ENCODE results near the gene ZFAND6. TPM values are rescaled to one million over a fixed set of nuclear protein-coding genes. Genes with fewer than 3 reads are reported as not detected.

Gene ZFAND6
- total RNA-seq, 1 donor: 109 TPM

DNA sequence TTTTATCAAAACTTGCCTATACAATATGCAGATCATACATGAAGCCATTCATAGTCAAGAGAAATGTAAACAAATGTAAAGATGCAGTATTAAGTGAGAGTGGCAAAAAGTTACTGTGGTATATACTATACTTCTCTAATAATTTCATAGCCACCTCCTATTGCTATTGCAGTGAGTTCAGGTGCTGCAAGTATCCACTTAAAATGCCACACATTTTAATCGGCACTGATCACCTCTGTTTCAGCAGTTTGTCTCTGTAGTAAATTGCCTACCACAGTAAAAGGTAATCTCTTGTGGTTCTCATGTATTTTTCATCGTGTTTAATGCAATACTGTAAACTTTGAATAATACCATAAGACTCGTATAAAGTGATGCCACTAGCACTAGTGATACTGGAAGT, 72.9 kb downstream of the ZFAND6 start:
- H3K4me2 ChIP-seq (ENCODE audit: insufficient read depth, low read length): no peak overlapping the region
- H3K9me3 ChIP-seq (ENCODE audit: low read depth, low read length): no peaks in the 10 kb centered on the region
- peaks cover 14% of the 10 kb centered on the region for H3K36me3 ChIP-seq (ENCODE audit: insufficient read depth, low read length)
- H3K79me2 ChIP-seq (ENCODE audit: insufficient read depth, low read length): no peaks in the 10 kb centered on the region
- H3K4me3 ChIP-seq (ENCODE audit: insufficient read depth, low read length): no peak overlapping the region
- H3K27me3 ChIP-seq (ENCODE audit: insufficient read depth, low read length): no peaks in the 10 kb centered on the region
- no peaks in the 10 kb centered on the region for H3K4me1 ChIP-seq (ENCODE audit: insufficient read depth, low read length)
- no peak for DNase-seq (ENCODE audit: insufficient read length, low spot score, missing footprints)
- no peak overlapping the region for H3K27ac ChIP-seq (ENCODE audit: low read depth, low read length)
- no peaks in the 10 kb centered on the region for H4K20me1 ChIP-seq (ENCODE audit: insufficient read depth, low read length)
- TF ChIP-seq, protein P1, sequence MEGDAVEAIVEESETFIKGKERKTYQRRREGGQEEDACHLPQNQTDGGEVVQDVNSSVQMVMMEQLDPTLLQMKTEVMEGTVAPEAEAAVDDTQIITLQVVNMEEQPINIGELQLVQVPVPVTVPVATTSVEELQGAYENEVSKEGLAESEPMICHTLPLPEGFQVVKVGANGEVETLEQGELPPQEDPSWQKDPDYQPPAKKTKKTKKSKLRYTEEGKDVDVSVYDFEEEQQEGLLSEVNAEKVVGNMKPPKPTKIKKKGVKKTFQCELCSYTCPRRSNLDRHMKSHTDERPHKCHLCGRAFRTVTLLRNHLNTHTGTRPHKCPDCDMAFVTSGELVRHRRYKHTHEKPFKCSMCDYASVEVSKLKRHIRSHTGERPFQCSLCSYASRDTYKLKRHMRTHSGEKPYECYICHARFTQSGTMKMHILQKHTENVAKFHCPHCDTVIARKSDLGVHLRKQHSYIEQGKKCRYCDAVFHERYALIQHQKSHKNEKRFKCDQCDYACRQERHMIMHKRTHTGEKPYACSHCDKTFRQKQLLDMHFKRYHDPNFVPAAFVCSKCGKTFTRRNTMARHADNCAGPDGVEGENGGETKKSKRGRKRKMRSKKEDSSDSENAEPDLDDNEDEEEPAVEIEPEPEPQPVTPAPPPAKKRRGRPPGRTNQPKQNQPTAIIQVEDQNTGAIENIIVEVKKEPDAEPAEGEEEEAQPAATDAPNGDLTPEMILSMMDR (IDR thresholded peaks at IDR 0.05; ENCODE audit: extremely low read depth, low read depth, low read length): no peak
- no peak overlapping the region for H2AFZ ChIP-seq (ENCODE audit: low read length)

DNA sequence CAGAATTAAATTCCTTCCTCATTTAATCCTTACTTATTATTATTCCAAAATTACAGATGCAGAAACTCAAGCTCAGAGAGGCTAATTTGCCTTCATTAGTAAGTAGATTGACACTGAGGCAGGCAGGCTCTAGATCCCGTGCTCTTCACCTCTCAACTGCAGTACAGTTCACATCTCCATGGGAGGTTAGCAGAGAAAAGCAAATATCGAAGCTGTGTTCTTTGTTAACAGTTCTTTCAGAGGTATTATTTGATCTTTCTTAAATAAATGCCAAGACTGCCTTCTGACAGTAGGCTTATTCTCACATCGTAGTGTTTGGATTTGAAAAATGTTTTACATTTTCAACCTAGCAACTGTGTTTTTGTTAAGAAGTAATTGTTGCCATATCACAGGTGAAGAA, 77.4 kb downstream of the ZFAND6 start:
- no peaks in the 10 kb centered on the region for H3K4me1 ChIP-seq (ENCODE audit: insufficient read depth, low read length)
- no peaks in the 10 kb centered on the region for H3K79me2 ChIP-seq (ENCODE audit: insufficient read depth, low read length)
- H3K27ac ChIP-seq (ENCODE audit: low read depth, low read length): no peak overlapping the region
- peaks cover 14% of the 10 kb centered on the region for H3K36me3 ChIP-seq (ENCODE audit: insufficient read depth, low read length)
- H2AFZ ChIP-seq (ENCODE audit: low read length): no peak overlapping the region
- DNase-seq (ENCODE audit: insufficient read length, low spot score, missing footprints): no peak
- H3K4me2 ChIP-seq (ENCODE audit: insufficient read depth, low read length): no peak overlapping the region
- TF ChIP-seq, protein P1 (IDR thresholded peaks at IDR 0.05; ENCODE audit: extremely low read depth, low read depth, low read length): no peak
- H3K9me3 ChIP-seq (ENCODE audit: low read depth, low read length): no peaks in the 10 kb centered on the region
- no peaks in the 10 kb centered on the region for H4K20me1 ChIP-seq (ENCODE audit: insufficient read depth, low read length)
- no peaks in the 10 kb centered on the region for H3K27me3 ChIP-seq (ENCODE audit: insufficient read depth, low read length)
- no peak overlapping the region for H3K4me3 ChIP-seq (ENCODE audit: insufficient read depth, low read length)

DNA sequence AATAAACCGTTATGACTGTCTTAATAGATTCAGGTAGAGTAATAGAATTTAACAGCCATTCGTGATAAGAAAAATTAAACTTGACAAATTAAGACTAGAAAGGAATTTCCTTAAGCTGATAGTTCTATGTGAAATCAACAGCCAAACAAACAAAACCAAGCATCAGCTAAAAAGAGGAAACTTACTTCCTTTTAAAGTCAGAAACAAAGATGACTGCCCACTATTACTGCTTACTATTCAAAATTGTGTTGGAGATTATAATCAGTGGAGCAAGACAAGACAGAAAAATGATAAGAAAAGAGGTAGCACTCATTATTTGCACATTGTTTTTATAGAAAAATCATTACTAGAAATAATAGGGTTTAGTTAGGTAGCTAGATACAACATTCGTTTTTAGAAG, 79.5 kb downstream of the ZFAND6 start:
- TF ChIP-seq, protein P1 (IDR thresholded peaks at IDR 0.05; ENCODE audit: extremely low read depth, low read depth, low read length): no peak
- Histone ChIP-seq H3K4me1 (ENCODE audit: insufficient read depth, low read length) (no peaks in the 10 kb centered on the region), H3K4me2 (ENCODE audit: insufficient read depth, low read length) (no peak overlapping the region), H3K79me2 (ENCODE audit: insufficient read depth, low read length) (no peaks in the 10 kb centered on the region), H3K27ac (ENCODE audit: low read depth, low read length) (no peak overlapping the region), H3K36me3 (ENCODE audit: insufficient read depth, low read length) (peaks cover 14% of the 10 kb centered on the region), H3K27me3 (ENCODE audit: insufficient read depth, low read length) (no peaks in the 10 kb centered on the region), H3K9me3 (ENCODE audit: low read depth, low read length) (no peaks in the 10 kb centered on the region), H3K4me3 (ENCODE audit: insufficient read depth, low read length) (no peak overlapping the region), H2AFZ (ENCODE audit: low read length) (no peak overlapping the region), H4K20me1 (ENCODE audit: insufficient read depth, low read length) (no peaks in the 10 kb centered on the region)
- no peak for DNase-seq (ENCODE audit: insufficient read length, low spot score, missing footprints)

DNA sequence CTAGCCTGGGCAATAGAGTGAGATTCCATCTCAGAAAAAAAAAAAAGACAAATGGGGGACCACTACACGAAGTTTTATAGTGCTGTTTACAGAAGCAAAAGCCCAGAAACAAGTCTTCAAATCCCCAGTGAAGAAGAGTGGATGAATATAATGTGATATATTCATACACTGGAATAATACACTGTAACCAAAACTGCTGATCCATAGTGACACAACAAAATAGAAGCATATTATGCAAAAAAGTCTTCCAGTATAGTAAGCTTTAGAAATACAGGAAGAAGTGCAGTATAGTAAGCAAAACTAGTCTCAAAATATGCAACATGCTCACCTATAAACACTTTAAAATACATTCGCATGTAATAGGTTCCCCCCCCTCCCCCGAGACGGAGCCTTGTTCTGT, 81.4 kb downstream of the ZFAND6 start:
- H3K79me2 ChIP-seq (ENCODE audit: insufficient read depth, low read length): no peaks in the 10 kb centered on the region
- peaks cover 4% of the 10 kb centered on the region for H3K36me3 ChIP-seq (ENCODE audit: insufficient read depth, low read length)
- H2AFZ ChIP-seq (ENCODE audit: low read length): no peak overlapping the region
- H3K4me3 ChIP-seq (ENCODE audit: insufficient read depth, low read length): no peak overlapping the region
- no peaks in the 10 kb centered on the region for H4K20me1 ChIP-seq (ENCODE audit: insufficient read depth, low read length)
- TF ChIP-seq, protein P1 (IDR thresholded peaks at IDR 0.05; ENCODE audit: extremely low read depth, low read depth, low read length): no peak
- peaks cover 2% of the 10 kb centered on the region for H3K27me3 ChIP-seq (ENCODE audit: insufficient read depth, low read length)
- no peak overlapping the region for H3K4me2 ChIP-seq (ENCODE audit: insufficient read depth, low read length)
- no peaks in the 10 kb centered on the region for H3K4me1 ChIP-seq (ENCODE audit: insufficient read depth, low read length)
- DNase-seq (ENCODE audit: insufficient read length, low spot score, missing footprints): no peak
- H3K9me3 ChIP-seq (ENCODE audit: low read depth, low read length): no peaks in the 10 kb centered on the region
- no peak overlapping the region for H3K27ac ChIP-seq (ENCODE audit: low read depth, low read length)
